Neural cell (in vitro differentiated cells): ENCODE data around the gene DIAPH1.

Experiments used
- SMC3 ChIP-seq: fragments of 450-650 bp; conservative IDR thresholded peaks from 2 replicates; pipeline ENCODE4 v1.6.1; 2014; ENCODE audit warnings: antibody characterized with exemption, mild to moderate bottlenecking, moderate library complexity; ENCODE audit not compliant: poor library complexity
- TF ChIP-seq, protein P1 (sequence below): fragments of 450-650 bp; IDR thresholded peaks from 2 replicates; pipeline ENCODE4 v1.5.1; 2014; ENCODE audit warnings: antibody characterized with exemption, mild to moderate bottlenecking, moderate library complexity; ENCODE audit not compliant: poor library complexity, severe bottlenecking

DNA sequence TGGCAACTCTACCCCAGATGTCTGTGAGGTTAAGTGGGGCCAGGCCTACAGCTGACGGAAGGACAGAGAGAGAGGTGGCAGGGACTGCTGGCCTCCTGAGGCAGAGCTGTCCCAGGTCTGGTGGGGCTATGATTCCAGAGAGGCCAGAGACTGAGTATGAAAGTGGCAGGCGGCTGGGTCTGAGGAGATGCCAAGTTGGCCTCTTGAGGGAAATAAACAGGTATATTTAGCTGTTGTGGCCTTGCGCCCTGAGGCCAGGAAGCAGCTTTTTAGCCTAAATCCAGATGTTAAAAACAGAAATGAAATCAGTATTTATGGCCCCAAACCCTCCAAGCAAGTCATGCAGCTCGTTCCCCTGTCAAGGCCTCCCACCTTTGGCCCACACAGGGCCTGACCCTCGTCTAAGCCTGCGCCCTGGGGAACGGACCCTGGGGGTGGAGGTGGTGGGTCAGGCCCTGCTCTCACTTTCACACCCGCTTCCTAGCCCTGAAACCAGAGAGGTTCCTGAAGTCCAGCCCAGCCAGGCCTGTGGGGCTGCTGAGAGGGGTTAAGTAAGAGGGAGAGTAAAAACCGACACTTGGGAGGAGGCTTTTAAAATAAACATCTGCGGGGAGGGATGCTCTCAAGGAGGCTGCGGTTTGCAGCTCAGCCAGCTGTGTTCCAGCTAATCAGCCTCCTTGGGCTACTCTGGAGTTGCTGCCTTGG, 111.3 kb downstream of the DIAPH1 start:
- TF ChIP-seq, protein P1, sequence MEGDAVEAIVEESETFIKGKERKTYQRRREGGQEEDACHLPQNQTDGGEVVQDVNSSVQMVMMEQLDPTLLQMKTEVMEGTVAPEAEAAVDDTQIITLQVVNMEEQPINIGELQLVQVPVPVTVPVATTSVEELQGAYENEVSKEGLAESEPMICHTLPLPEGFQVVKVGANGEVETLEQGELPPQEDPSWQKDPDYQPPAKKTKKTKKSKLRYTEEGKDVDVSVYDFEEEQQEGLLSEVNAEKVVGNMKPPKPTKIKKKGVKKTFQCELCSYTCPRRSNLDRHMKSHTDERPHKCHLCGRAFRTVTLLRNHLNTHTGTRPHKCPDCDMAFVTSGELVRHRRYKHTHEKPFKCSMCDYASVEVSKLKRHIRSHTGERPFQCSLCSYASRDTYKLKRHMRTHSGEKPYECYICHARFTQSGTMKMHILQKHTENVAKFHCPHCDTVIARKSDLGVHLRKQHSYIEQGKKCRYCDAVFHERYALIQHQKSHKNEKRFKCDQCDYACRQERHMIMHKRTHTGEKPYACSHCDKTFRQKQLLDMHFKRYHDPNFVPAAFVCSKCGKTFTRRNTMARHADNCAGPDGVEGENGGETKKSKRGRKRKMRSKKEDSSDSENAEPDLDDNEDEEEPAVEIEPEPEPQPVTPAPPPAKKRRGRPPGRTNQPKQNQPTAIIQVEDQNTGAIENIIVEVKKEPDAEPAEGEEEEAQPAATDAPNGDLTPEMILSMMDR: no peak
- no peak for TF ChIP-seq SMC3
